ENCODE measurements around the gene MAP2K3. TPM values are rescaled to one million over a fixed set of nuclear protein-coding genes. Genes with fewer than 3 reads are reported as not detected.

Gene MAP2K3
- total and polyA plus RNA-seq, 2 of the 8 experiments (the other 6 are each of a cell fraction or from before 2014, with no cell fraction given): 16.9 to 33.5 TPM

DNA sequence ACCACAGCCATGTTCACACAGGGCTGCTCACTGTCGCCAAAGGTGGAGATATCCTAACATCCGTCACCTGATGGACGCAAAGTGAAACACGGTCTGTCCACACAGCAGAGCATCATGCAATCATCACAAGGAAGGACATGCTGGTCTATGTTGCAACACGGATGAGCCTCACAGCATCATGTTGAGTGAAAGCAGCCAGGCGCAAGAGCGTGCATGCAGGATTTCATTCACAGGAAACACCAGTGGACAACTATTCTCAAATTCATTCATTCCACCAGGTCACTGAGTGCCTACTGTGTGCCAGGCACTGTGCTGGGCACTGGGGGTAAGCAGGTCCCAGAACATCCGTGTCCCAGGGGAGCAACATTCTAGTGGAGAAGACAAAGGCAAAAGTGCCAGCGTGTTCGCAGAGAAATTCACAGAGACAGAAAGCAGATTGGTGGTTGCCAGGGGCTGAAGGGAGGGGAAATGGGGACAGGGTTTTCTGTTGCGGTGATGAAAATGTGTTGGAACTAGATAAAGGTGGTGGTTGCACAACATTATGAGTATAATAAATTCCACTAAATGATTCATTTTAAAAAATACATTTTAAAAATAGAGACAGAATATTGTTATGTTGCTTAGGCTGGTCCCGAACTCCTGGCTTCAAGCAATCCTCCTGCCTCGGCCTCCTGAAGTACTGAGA, 69.0 kb downstream of the MAP2K3 start (continued):
- TF ChIP-seq CTCF (IDR thresholded peaks at IDR 0.05; ENCODE audit: control extremely low read depth in 1 of 3, insufficient read depth in 1 of 3, low read depth in 1 of 3, low read length in 3 of 3): no peak
- TF ChIP-seq JUN (IDR thresholded peaks at IDR 0.05; ENCODE audit: low read depth, low read length): no peak
- TF ChIP-seq GABPA (IDR thresholded peaks at IDR 0.05; ENCODE audit: borderline replicate concordance, insufficient read depth, low read length): no peak
- no peak for TF ChIP-seq RFX5 (IDR thresholded peaks at IDR 0.05; ENCODE audit: borderline replicate concordance, low read depth, low read length)
- no peak for TF ChIP-seq BRCA1 (IDR thresholded peaks at IDR 0.05; ENCODE audit: low read depth, low read length)
- no peak for TF ChIP-seq CHD7 (IDR thresholded peaks at IDR 0.05; ENCODE audit: insufficient replicate concordance, low read length)
- no peak for TF ChIP-seq YY1 (IDR thresholded peaks at IDR 0.05; ENCODE audit: low read depth, low read length)
- no peak for TF ChIP-seq NRF1 (IDR thresholded peaks at IDR 0.05; ENCODE audit: low read depth, low read length)
